ENCODE measurements around the gene CEP89.
"Not testable (repeated sequence)": the region's sequence is repeated elsewhere in the genome, so short reads cannot be mapped to it uniquely, and the experiment has no call there.

Gene CEP89

DNA sequence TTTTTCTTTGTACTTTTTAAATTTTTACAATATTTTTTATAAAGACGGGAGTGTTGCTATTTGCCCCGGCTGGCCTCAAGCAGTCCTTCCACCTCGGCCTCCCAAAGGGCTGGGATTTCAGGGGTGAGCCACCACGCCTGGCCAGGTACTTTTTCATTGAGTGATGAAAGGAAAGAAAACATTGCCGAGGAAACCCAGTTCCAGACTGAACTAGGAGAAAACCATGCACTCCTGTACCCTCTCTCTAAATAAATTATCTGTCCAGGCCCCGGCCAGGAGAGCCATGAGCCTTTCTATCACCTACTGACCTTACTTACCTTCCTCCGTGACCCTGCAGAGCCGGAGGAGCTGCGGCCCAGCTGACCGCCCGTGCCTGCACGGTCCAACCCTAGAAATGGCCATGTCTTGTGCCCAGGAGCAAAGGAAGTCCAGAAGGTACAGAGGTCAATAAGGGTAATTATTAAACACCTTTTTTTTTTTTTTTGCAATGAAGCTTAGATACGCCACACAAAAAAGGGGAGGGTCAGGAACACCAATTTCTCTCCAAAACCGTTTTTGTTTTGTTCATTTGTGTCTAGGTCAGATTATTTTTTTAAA, 102.3 kb downstream of the CEP89 start, which contains the start of gene SLC7A9:
TSS of gene SLC7A9 (minus strand) at position 399 of the 597 bp plus-strand sequence. CDS start 1,233 bp downstream, outside the sequence.
- DNase-seq (ENCODE audit: low spot score) = no peak

DNA sequence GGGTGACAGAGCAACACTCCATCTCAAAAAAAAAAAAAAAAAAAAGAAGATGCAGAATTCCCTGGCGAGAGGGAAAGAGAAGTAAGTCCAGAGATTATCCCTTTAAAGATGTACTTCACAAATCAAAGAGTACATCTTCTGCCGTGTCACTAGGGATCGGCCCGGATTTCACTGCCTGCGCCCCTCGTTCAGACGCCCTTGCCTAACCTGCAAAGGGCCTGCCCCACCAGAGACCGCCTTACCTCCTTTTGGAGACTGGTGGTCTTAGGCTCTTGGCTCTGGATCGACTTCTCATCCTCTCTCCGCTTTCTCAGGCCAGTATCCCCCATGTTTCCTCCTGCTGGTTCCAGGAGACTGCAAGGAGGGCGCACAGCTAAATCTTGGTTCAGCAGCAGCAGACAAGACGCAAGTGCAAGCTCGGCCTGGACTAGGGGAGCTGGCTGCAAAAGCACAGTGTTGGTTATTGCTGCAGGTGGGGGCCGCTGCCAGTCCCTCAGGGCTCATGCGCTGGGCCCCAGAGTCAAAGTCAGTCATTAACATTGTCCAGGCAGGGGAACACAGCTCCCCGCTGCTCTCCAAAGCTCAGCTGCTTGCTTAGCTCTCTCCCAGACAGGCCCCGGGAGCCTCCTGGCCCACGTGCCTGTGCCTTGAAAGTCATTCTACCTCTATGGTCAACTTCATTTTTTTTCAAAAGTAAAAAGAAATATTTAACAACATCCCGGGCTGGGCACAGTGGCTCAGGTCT, 103.4 kb downstream of the CEP89 start:
- DNase-seq (ENCODE audit: low spot score) = no peak

DNA sequence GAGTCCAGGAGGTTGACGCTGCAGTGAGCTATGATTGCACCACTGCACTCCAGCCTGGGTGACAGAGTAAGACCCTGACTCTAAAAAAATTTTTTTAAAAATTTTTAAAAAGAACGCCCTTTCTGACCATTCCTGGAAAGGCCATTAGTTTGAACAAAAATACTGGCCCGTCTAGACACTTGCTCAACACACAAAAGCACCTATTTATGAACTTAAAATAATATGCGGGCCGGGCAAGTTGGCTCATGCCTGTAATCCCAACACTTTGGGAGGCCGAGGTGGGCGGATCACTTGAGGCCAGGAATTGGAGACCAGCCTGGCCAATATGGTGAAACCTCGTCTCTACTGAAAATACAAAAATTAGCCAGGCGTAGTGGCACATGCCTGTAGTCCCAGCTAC, 104.3 kb downstream of the CEP89 start:
- DNase-seq (ENCODE audit: low spot score) = not testable (repeated sequence)

DNA sequence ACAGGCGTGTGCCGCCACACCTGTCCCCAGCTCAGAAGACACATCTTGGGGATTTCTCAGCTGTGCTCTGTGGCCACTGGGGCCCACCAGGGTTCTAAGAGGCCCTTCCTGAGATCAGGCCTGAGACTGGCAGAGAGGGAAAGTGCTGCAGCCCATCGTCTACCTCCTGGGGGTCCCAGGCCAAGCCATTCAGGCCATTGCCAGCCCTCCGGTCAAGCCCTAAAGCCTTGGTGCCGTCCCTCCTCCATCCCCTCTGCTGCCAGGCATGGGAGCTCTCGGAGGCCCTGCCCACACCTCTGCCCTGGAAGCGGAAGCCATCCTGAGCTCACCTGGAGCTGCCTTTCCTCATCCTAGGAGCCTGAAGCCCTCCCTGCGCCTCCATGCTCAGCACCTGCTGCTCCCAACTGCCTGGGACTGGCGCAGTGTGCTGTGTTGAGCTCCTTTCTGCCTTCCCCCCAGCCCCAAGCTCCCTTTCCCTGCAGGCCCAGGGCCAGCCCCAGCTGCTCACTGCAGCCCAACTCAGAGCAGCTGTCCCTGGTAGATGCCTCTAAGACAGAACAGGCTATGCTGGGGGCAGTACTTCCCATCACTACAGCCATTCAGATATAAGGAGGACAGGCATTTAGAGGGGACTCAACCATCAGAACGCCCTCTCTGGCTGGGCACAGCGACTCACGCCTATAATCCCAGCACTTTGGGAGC, 105.0 kb downstream of the CEP89 start:
- no peak for DNase-seq (ENCODE audit: low spot score)

DNA sequence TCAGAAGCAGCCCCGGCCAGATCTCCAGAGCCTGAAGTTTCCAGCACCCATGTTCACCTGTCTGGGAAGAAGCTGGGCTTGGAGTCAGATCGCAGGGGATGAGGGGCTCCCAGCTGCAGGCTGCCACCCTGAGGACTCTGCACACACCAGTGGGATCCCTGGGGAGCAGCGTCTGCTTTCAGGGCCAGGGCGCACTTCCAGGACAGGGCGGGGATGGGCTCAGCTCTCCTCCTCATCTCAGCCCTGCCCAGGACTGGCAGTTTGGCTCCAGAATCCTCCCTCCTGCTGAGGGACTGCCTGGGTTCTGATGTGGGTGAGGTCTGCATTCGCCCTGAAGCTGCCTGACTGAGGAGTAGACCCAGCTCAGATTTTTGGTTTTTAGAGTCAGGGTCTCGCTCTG, 105.7 kb downstream of the CEP89 start:
- no peak for DNase-seq (ENCODE audit: low spot score)

DNA sequence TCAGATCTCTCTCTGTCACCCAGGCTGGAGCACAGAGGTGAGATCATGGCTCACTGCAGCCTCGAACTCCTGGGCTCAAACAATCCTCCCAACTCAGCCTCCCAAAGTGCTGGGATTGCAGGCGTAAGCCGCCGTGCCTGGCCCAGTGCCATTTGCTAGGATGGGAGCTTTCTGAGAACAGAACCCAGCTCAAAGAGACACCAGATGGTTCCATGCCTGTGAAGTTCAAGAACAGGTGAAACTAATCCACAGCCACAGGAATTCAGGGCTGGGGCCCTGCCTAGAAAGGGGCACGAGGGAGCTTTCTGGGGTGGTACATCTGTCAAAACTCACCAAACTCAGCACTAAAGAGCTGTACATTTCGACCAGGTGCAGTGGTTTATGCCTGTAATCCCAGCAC, 106.4 kb downstream of the CEP89 start:
- no peak for DNase-seq (ENCODE audit: low spot score)

DNA sequence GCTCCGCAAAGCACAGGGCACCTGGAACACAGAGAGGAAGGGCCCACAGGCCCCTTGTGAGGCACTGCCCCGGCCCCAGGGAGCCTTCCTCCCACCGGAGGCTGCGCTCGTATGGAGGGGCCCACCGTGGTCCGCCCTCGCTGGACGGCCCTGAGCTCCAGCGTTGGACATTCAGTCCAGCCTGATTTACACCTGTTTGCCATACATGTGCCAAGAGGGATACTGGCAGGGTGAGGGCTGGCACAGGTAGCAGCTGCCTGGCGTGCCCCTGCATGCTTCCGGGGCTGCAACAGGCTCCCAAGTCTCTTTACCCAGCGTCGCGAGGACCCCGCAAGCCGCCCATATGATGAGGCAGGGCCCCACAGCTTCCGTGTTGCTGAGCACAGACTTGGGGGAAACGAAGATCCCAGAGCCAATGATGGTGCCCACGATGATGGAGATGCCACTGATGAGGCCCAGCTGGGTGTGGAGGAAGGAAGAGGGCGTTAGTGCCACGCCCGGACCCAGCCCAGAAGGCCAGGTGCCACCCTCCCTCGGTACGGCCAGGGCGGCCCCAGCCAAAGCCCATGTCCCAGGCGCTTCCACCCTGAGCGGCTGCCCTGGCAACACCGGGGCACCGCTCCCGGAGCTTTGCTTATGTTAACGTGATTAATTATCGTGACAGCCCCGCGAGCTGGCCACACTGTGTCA, 107.3 kb downstream of the CEP89 start:
- no peak for DNase-seq (ENCODE audit: low spot score)

DNA sequence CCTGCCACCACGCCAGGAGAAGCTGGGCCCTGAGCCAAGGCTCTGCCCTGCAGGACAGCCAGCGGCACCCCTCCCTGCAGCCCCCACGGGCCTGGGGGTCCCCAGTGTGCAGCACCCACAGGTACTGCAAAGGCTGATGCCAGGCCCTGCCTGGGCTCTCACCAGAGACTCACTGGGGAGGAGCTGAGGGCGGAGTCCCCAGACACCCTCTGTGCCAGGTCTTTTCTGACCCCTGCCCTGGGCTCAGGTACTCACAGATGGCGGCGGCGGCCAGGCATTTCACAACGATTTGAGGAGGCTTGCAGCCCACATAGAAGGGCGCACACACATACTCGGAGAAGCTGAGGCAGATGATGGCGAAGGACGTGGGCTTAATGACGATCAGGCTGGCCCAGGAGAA, 107.9 kb downstream of the CEP89 start:
- DNase-seq (ENCODE audit: low spot score) = no peak

DNA sequence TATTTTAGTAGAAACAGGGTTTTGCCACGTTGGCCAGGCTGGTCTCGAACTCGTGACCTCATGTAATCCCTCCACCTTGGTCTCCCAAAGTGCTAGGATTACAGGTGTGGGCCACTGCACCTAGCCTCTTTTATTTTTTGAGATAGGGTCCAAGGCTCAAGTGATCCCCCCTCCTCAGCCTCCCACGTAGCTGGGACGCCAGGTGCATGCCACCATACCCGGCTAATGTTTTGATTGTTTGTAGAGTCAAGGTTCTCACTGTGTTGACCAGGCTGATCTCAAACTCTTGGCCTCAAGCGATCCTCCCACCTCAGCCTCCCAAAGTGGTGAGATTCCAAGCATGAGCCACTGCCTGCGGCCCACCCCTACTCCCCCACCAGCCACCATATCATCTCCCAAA, 108.5 kb downstream of the CEP89 start:
- DNase-seq (ENCODE audit: low spot score) = no peak

DNA sequence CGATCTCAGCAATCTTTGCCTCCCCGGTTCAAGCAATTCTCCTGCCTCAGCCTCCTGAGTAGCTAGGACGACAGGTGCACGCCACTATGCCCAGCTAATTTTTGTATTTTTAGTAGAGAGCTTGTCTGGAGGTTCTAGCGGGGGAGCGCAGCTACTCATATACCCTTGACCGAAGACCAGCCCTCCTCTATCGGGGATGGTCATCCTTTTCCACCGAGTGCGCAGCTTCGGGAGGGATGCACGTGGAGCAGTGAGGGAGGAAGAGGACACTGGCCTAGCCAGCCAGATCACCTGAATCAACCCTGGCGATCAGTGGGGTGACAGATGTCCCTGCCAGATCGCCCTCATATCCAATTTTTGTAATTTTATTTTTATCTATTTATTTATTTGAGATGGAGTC, 109.0 kb downstream of the CEP89 start:
- DNase-seq (ENCODE audit: low spot score) = no peak

DNA sequence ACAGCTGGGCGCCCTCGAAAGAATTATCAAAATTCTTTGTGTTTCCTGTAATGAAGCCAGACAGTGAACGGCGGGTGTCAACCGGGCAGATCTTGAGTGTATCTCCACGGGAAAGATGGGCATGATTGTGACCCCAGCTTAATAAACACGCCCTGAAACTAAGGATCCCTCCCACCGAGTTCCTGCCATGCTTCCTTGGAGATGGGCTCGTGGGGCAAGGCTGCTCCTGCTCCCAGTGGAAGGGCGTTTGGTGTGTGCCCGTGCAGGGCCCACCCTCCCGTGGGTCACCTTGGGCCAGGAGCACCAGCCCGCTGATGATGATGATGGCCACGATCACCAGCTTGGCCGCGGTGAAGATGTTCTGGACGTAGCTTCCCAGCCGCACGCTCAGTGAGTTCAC, 109.6 kb downstream of the CEP89 start:
- DNase-seq (ENCODE audit: low spot score) = no peak

DNA sequence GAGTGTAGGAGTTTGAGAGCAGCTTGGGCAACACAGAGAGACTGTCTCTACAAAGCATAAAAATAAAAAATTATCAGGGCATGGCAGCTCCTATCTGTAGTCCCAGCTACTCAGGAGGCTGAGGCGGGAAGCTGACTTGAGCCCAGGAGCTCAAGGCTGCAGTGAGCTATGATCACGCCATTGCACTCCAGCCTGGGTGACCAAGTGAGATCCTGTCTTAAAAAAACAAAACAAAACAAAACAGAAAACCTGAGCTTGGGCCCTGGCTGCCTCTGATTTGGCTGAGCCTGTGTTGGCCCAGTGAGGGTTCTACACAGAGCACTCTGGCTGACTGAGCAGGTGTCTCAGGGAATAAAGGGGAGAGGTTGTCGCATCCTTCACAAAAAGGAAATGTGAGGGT, 110.2 kb downstream of the CEP89 start:
- DNase-seq (ENCODE audit: low spot score) = no peak

DNA sequence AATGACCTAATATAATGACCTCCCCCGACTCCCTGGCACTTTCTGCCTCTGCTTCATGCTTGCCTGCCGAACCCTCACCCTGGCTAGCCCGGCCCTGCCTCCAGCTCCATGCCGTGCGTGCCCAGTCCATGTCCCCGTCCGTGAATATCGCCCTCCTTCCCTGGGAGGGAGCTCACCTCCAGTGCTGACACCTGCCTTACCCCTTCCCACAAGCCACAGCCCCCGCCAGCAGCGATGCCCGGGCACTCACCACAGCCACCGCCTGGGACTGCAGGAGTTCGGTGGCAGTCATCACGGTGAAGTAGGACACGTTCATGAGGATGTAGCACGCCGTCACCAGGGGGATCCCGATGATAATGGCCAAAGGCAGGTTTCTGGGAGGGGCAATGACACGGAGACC, 112.2 kb downstream of the CEP89 start:
- DNase-seq (ENCODE audit: low spot score) = no peak

DNA sequence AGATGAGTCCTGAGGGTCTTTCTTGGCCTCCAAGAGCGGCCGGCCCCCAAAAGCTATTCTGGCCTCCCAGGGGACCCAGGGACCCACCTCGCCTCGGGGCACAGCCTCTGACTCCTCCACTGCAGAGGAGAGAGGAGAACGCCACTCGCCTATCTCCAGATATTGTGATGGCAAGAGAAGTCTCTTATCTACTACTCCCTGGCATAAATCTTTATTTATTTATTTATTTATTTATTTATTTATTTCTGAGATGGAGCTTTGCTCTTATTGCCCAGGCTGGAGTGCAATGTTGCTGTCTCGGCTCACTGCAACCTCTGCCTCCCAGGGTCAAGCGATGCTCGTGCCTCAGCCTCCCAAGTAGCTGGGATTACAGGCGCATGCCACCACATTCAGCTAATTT, 113.2 kb downstream of the CEP89 start:
- no peak for DNase-seq (ENCODE audit: low spot score)

DNA sequence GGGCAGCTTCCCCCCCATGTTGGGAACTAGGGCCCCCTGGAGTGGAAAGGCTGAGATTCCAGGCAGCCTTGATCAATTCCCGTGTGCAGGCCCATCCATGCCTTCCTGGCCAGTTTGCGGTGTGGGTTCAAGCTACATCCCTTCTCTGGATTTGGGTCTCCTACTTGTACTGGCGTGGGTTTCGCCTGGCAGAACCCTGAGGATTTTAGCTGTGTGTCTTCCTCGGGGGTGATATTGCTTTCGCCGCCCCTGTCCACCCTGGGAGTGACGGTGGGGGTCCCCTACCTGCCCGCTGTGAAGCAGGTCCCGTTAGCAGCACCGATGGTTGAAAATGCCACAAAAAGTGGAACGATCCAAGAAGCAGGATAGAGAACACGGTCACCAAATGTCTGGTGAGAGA, 113.6 kb downstream of the CEP89 start:
- no peak for DNase-seq (ENCODE audit: low spot score)

DNA sequence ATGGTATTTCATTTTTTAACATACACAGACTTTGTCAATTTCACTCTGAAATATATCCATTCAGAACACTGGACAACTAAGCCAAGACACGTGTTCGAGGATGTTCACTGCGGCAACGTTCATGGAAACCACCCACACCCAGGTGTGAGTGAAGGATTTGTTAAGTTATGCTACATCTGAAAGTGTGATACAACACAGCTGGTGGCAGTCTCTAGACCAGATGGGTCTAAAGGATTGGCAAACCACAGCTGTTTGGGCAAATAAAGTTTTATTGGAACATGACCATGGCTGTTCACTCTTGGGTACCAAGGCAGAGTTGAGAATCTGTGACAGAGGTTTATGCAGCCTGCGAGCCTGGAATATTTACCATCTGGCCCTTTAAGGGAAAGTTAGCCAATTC, 114.2 kb downstream of the CEP89 start:
- DNase-seq (ENCODE audit: low spot score) = no peak

DNA sequence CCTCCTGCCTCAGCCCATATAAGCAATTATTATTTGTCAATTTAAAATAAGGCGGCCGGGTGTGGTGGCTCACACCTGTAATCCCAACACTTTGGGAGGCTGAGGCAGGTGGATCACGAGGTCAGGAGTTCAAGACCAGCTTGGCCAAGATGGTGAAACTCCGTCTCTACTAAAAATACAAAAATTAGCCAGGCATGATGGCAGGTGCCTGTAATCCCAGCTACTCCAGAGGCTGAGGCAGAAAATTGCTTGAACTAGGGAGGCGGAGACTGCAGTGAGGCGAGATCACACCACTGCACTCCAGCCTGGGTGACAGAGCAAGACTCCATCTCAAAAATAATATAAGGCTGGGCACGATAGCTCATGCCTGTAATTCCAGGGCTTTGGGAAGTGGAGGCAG, 114.9 kb downstream of the CEP89 start:
- not testable (repeated sequence) for DNase-seq (ENCODE audit: low spot score)

DNA sequence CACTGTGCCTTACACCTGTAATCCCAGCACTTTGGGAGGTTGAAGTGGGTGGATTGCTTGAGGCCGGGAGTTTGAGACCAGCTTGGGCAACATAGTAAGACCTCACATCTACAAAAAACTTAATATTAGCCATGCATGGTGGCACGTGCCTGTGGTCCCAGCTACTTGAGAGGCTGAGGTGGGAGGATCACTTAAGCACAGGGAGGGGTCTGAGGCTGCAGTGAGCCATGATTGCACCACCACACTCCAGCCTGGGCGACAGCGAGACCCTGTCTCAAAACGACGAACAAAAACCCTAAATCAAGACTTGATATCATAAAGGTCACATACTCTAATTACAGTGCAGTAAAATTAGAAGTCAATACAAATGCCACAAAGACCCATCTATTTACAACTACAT, 119.5 kb downstream of the CEP89 start:
- no peak for DNase-seq (ENCODE audit: low spot score)

DNA sequence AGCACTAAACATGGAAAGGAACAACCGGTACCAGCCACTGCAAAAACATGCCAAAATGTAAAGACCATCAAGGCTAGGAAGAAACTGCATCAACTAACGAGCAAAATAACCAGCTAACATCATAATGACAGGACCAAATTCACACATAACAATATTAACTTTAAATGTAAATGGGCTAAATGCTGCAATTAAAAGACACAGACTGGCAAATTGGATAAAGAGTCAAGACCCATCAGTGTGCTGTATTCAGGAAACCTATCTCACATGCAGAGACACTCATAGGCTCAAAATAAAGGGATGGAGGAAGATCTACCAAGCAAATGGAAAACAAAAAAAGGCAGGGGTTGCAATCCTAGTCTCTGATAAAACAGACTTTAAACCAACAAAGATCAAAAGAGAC, 123.7 kb downstream of the CEP89 start:
- not testable (repeated sequence) for DNase-seq (ENCODE audit: low spot score)

DNA sequence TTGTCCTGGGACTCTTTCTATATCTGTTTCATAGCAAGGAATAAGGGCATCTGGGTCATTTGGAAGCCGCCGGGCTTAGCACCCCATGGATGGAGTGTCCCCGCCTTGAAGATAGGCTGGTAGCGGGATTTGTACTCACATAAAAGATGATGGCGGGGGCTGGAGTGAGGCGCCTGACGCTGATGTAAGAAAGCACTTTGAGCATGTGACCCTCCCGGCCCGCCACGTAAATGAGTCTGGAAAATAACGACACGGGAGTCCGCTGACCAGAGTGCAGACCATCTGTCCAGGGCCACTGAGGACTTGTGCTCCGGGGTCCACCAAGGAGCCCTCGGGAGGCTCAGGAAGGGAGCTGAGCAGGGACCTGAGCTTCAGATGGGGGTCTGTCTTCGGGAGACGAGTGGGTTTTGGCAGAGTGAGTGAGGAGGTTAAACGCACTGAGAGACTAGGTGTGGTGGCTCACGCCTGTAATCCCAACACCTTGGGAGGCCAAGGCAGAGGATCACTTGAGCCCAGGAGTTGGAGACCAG, 128.0 kb downstream of the CEP89 start:
- no peak for DNase-seq (ENCODE audit: low spot score)

DNA sequence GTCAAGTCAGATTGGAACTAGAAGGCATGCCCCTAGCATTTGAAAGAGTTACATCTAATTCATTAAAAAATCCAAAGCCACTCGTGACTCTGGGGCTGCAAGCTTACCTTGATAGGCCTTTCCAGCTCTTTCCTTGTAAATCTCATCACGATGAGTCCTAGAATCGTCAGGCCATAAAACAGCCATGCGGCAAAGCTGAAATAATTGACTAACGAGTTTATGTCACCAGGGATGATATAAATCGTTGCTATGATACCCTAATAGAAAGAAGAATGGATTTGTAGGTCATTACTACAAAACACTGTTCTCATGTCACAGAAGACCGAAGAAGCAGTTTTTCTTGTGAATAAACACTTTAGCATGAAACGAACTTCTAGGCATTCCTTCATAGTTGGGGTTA, 129.7 kb downstream of the CEP89 start:
- no peak for DNase-seq (ENCODE audit: low spot score)

DNA sequence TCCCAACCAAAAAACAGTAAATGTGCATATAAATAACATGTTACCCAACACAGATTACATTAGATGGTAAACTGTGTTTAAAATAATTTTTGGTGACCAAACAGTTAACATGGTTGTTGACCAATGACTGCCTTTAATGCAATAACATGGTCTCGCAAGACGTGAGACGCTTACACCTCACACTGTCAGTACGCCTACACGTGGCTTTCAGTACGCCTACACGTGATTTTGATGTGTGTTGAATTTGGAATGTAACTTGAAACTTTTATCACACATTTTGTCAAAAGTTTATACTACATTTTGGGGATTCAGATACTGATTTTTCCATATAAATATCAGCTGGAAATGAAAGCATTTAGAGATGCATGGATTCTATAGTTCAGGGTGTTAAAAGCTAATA, 134.2 kb downstream of the CEP89 start:
- DNase-seq (ENCODE audit: low spot score) = no peak

All from putamen (tissue), 1 donor.